ENCODE measurements around the gene CYB5A.

The CYB5A gene

GRCh38 chr18:74242438-74243096 is 49.2 kb downstream of the CYB5A start:
- DNase-seq = no peak

- DNase-seq = no peak
These were observed 49.8 kb downstream of the CYB5A start for GRCh38 chr18:74241970-74242369.

- no peak for DNase-seq
These were observed 50.3 kb downstream of the CYB5A start for GRCh38 chr18:74241426-74241825.

- no peak for DNase-seq
These were observed 52.2 kb downstream of the CYB5A start for GRCh38 chr18:74239567-74239966.

- DNase-seq = no peak
These were observed 57.2 kb downstream of the CYB5A start for GRCh38 chr18:74234326-74235171.

- DNase-seq = no peak
These were observed 57.8 kb downstream of the CYB5A start for GRCh38 chr18:74233933-74234325.

- DNase-seq = no peak
These were observed 60.6 kb downstream of the CYB5A start for GRCh38 chr18:74230922-74231714.

GRCh38 chr18:74229891-74230290 is 61.9 kb downstream of the CYB5A start:
- no peak for DNase-seq

GRCh38 chr18:74229005-74229404 is 62.8 kb downstream of the CYB5A start:
- no peak for DNase-seq

- DNase-seq = no peak
These were observed 63.5 kb downstream of the CYB5A start for GRCh38 chr18:74228312-74228711.

GRCh38 chr18:74226666-74227065 is 65.1 kb downstream of the CYB5A start:
- DNase-seq = no peak

- DNase-seq = no peak
These were observed 65.6 kb downstream of the CYB5A start for GRCh38 chr18:74226156-74226555.

- no peak for DNase-seq
These were observed 66.4 kb downstream of the CYB5A start for GRCh38 chr18:74225193-74225840.

- DNase-seq = no peak
These were observed 68.9 kb downstream of the CYB5A start for GRCh38 chr18:74222710-74223494.

GRCh38 chr18:74221081-74221480 is 70.7 kb downstream of the CYB5A start:
- DNase-seq = no peak

- no peak for DNase-seq
These were observed 72.7 kb downstream of the CYB5A start for GRCh38 chr18:74219056-74219455.

- no peak for DNase-seq
These were observed 74.2 kb downstream of the CYB5A start for GRCh38 chr18:74217476-74218143.

GRCh38 chr18:74216661-74217110 is 75.1 kb downstream of the CYB5A start:
- DNase-seq = no peak

GRCh38 chr18:74215863-74216262 is 75.9 kb downstream of the CYB5A start:
- DNase-seq = no peak

GRCh38 chr18:74213429-74213828 is 78.3 kb downstream of the CYB5A start:
- DNase-seq = no peak

- no peak for DNase-seq
These were observed 87.1 kb downstream of the CYB5A start for GRCh38 chr18:74204526-74205152.

All from KG1 (cell line).